GM21717 (cell line): ENCODE results near the gene SLFN14.
"Not testable (repeated sequence)": the region's sequence is repeated elsewhere in the genome, so short reads cannot be mapped to it uniquely, and the experiment has no call there.

ENCODE experiments used
- ATAC-seq: cut with Tn5 transposase; IDR thresholded peaks from one replicate; pipeline ENCODE4 v1.9.1; 2021; ENCODE audit warnings: mild to moderate bottlenecking, moderate library complexity; ENCODE audit not compliant: unreplicated experiment

The SLFN14 gene

GRCh38 chr17:35523296-35523695 is 37.3 kb downstream of the SLFN14 start:
- no peak for ATAC-seq

GRCh38 chr17:35521654-35522256 is 38.9 kb downstream of the SLFN14 start:
- ATAC-seq, result not testable (repeated sequence)

DNA sequence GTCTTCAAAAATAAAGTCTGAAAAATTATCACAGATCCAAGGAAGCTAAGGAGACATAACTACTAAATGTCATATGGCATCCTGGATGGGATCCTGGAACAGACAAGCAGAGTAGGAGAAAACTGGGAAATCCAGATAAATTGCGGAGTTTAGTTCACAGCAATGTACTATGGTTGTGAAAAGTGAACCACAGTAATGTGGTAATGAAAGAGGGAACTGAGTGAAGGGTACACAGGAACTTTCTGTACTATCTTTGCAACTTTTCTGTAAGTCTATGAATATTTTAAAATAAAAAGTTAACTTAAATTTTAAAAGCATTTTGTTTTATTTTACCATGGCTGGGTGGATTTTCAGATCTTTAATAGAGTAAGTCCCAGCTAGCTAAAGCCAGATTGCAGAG is 39.5 kb downstream of the SLFN14 start:
- ATAC-seq, result no peak

DNA sequence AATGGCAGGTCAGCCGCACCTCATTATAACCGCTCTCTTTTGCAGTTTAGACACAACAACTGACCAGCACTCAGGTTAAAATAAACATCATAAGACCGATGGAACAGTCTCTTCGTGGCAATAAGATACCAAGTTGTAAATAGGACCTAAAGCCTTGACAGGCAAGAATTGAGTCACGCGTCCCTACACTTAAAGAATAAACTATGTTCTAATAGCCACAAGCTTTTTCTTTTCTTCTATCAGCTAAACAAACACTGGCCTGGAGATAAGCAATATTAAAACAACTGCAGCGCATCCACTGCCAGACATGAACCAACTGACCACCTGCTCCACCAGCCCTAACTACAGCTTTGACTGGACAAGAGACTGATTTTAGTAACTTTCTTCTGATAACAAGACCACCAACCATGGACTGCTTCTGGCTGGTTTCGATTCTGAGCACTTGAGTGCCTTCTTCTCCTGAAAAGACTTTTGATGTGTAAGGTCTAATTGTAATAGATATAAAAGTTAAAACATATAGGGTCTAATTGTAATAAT is 40.6 kb downstream of the SLFN14 start:
- ATAC-seq, result no peak

- ATAC-seq, result no peak
Observed at GRCh38 chr17:35519439-35519838, 41.2 kb downstream of the SLFN14 start.

DNA sequence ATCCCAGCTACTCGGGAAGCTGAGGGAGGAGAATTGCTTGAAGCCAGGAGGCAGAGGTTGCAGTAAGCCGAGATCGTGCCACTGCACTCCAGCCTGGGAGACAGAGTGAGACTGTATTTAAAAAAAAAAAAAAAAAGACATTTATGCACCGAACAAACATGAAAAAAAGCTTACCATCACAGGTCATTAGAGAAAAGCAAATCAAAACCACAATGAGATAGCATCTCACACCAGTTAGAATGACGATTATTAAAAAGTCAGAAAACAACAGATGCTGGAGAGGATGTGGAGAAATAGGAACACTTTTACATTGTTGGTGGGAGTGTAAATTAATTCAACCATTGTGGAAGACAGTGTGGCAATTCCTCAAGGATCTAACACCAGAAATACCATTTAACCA is 42.2 kb downstream of the SLFN14 start:
- not testable (repeated sequence) for ATAC-seq

GRCh38 chr17:35515027-35515426 is 45.6 kb downstream of the SLFN14 start:
- no peak for ATAC-seq

- no peak for ATAC-seq
Observed at GRCh38 chr17:35514564-35514963, 46.1 kb downstream of the SLFN14 start.
